ENCODE results near the gene DEFB116.
"Not testable (repeated sequence)": the region's sequence is repeated elsewhere in the genome, so short reads cannot be mapped to it uniquely, and the experiment has no call there.

Gene DEFB116, protein sequence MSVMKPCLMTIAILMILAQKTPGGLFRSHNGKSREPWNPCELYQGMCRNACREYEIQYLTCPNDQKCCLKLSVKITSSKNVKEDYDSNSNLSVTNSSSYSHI

DNA sequence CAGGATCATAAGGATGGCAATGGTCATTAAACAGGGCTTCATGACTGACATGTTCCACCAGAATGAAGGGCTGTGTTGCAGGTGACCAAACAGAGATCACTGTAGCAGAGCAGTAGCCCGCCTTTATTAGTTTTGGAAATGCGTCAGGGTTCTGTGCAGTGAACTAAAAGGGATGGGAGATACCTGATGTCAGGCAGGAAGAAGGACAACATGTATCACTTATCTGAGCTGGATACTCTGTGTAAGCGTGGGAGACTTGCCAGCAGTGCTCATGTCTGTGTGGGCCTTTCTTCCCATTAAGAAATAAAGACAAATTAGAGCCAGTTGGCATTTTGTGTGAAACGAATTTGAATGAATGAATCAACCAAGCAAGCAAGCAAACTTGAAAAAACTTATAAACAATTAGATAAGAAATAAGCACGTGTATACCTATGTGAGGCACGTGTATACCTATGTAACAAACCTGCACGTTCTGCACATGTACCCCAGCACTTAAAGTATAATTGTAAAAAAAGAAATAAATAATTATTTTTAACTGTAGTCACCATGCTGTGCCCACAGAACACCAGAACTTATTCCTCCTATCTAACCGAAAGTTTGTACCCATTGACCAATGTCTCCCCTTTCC lies at the start of gene DEFB116:
DEFB116 (minus strand) TSS at position 51 of the 628 bp plus-strand sequence; CDS start at position 51, 0 bp downstream.
- no peak within 1 kb of the TSS for H3K4me3 ChIP-seq (ENCODE audit: low read depth, low read length)
- in situ Hi-C loops (cut with HindIII; ENCODE audit: low sequenced_read_pairs), result no loop called here
- TF ChIP-seq, protein P1, sequence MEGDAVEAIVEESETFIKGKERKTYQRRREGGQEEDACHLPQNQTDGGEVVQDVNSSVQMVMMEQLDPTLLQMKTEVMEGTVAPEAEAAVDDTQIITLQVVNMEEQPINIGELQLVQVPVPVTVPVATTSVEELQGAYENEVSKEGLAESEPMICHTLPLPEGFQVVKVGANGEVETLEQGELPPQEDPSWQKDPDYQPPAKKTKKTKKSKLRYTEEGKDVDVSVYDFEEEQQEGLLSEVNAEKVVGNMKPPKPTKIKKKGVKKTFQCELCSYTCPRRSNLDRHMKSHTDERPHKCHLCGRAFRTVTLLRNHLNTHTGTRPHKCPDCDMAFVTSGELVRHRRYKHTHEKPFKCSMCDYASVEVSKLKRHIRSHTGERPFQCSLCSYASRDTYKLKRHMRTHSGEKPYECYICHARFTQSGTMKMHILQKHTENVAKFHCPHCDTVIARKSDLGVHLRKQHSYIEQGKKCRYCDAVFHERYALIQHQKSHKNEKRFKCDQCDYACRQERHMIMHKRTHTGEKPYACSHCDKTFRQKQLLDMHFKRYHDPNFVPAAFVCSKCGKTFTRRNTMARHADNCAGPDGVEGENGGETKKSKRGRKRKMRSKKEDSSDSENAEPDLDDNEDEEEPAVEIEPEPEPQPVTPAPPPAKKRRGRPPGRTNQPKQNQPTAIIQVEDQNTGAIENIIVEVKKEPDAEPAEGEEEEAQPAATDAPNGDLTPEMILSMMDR (IDR thresholded peaks at IDR 0.05; ENCODE audit: low read depth, low read length, missing control alignments), result no peak
- no peak for DNase-seq (ENCODE audit: low read depth)

DNA sequence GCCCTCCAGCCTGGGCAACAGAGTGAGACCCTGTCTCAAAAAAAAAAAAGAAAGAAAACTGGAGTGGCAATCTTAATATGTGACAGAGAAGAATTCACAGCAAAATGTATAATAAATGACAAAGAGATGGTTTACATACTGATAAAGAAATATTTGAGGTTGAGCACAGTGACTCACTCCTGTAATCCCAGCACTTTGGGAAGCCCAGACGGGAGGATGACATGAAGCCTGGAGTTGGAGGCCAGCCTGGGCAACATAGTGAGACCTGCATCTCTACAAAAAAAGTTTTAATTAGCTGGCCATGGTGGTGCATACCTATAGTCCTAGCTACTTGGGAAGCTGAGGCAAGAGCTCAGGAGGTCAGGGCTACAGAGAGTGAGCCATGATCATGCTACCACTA lies 47.6 kb upstream of the DEFB116 start:
- in situ Hi-C loops (cut with HindIII; ENCODE audit: low sequenced_read_pairs), result no loop called here
- H3K4me3 ChIP-seq (ENCODE audit: low read depth, low read length), result no peak overlapping the region
- no peak for DNase-seq (ENCODE audit: low read depth)
- TF ChIP-seq, protein P1 (IDR thresholded peaks at IDR 0.05; ENCODE audit: low read depth, low read length, missing control alignments), result no peak

DNA sequence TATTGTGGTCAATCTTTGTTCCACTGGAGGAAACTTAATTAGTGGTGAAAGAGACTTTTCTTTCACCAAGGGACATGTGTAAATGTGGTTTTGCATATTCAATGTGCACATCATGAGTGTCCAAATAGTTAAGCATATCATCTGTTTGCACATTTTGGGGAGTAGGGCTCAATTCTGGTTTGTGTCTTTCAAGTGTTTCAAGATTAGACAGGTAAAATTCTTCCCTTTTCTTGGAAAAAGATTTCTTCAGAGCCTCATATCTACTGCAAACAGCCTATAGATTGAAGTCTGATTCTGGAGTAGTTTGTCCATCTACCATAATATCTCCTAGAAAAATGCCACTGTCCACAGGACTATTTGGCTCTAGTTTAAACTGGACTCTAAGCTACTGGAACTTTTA lies 33.1 kb upstream of the DEFB116 start:
- TF ChIP-seq, protein P1 (IDR thresholded peaks at IDR 0.05; ENCODE audit: low read depth, low read length, missing control alignments), result no peak
- H3K4me3 ChIP-seq (ENCODE audit: low read depth, low read length), result no peak overlapping the region
- no peak for DNase-seq (ENCODE audit: low read depth)
- in situ Hi-C loops (cut with HindIII; ENCODE audit: low sequenced_read_pairs), result no loop called here

DNA sequence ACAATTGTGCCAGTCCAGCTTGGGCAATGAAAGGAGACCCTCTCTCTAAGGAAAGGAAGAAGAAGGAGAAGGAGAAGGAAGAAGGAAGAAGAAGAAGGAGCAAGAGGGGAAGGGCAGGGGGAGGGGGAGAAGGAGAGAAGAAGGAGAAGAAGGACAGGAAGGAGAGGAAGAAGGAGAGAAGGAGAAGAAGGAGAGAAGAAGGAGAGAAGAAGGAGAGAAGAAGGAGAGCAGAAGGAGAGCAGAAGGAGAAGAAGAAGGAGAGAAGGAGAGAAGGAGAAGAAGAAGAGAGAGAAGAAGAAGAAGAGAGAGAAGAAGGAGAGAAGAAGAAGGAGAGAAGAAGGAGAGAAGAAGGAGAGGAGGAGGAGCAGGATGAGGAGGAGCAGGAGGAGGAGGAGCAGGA lies 22.5 kb upstream of the DEFB116 start:
- no peak overlapping the region for H3K4me3 ChIP-seq (ENCODE audit: low read depth, low read length)
- TF ChIP-seq, protein P1 (IDR thresholded peaks at IDR 0.05; ENCODE audit: low read depth, low read length, missing control alignments), result no peak
- no peak for DNase-seq (ENCODE audit: low read depth)
- in situ Hi-C loops (cut with HindIII; ENCODE audit: low sequenced_read_pairs), result no loop called here

DNA sequence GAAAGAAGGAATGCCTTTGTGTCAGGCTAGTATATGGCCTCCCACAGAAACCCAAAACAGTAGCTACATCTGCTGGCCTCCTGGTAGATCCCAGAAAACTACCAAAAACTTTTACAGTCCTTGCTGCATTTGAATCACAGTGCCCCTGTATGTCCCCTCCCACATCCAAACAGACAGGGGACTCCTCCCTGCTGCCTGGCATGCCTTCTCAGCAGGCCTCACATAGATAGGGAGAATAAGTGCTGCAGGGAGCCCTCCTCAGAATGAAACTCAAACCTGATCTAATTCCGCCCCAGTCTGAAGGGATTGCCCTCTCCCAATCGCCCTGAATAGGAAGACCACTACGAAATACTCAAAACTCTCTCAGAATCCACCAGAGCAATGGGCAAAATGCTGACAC lies 14.1 kb upstream of the DEFB116 start:
- TF ChIP-seq, protein P1 (IDR thresholded peaks at IDR 0.05; ENCODE audit: low read depth, low read length, missing control alignments), result no peak
- H3K4me3 ChIP-seq (ENCODE audit: low read depth, low read length), result no peak overlapping the region
- in situ Hi-C loops (cut with HindIII; ENCODE audit: low sequenced_read_pairs), result no loop called here
- no peak for DNase-seq (ENCODE audit: low read depth)

DNA sequence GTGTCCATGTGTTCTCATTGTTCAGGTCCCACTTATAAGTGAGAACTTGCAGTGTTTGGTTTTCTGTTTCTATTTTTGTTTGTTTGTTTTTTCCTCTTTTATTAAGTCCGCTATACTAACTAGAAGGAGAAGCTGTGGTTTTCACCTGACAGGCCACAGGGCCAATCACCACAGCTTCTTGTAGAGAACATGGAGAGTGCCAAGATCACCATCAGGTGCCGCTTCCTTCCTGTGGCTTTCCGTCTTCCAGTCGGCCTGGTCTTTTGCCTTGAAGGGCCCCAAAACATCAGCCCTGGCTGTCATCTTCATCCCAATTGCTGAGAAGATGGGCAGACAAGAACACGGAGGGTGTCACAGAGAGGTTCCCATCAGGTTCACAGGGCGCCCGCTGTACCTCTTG lies 23.4 kb downstream of the DEFB116 start:
- DNase-seq (ENCODE audit: low read depth); H3K4me3 ChIP-seq (ENCODE audit: low read depth, low read length); in situ Hi-C loops (cut with HindIII; ENCODE audit: low sequenced_read_pairs): not testable (repeated sequence)

DNA sequence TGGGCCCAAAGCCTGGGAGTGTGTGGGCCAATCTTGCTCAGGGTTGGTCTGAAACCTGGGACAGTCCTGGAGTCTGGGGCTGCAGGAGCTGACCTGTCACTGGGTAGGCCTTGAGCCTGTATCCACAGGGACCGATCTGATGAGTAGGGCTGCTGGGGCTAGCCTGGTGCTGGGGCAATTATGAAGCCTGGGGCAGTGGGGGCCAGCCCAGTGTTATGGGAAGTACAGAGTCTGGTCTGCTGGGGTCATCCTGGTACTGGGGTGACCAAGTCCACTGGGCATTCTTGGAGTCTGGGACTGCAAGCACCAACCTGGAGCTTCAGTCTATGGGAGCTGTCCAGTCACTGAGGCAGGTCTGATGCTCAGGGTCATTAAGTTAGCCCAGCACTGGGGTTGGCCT lies 30.2 kb downstream of the DEFB116 start:
- TF ChIP-seq, protein P1 (IDR thresholded peaks at IDR 0.05; ENCODE audit: low read depth, low read length, missing control alignments), result no peak
- in situ Hi-C loops (cut with HindIII; ENCODE audit: low sequenced_read_pairs), result no loop called here
- no peak for DNase-seq (ENCODE audit: low read depth)
- H3K4me3 ChIP-seq (ENCODE audit: low read depth, low read length), result no peak overlapping the region
